Pancreas (tissue), 10 donors: ENCODE measurements around the gene ANKRD13C. TPM values are rescaled to one million over a fixed set of nuclear protein-coding genes. Genes with fewer than 3 reads are reported as not detected.
A peak's percentile ranks its signal among the peaks of the same experiment; 100 is the strongest.

Source experiments
- ATAC-seq, 4 donors: fragments of 200-7000 bp; cut with Tn5 transposase; one replicate each; pipeline versions ENCODE4 v1.8.0 to v1.9.1; 2020; ENCODE audit warnings: mild to moderate bottlenecking in 4 of 4, moderate library complexity in 4 of 4
- DNase-seq, 6 donors: peaks; one replicate each; pipeline ENCODE4 v3.0.0-alpha.2; 2020
- FAIRE-seq: peaks from 2 replicates; lab custom pipeline; 2012; peaks lifted over from hg19 to GRCh38; lab: Jason Lieb, UNC
- H3K27ac ChIP-seq, 4 donors: fragments of 200-600 bp; sonication (generic); 1 replicate in 3 of 4; 2 replicates in 1 of 4; pipeline versions ENCODE4 v1.5.0 to v1.8.0; 2020
- H3K27me3 ChIP-seq, 4 donors: fragments of 200-600 bp; one replicate each; pipeline ENCODE4 v1.8.0; 2021
- H3K36me3 ChIP-seq, 3 donors: fragments of 200-600 bp; sonication (generic) in 1 of 3; one replicate each; pipeline versions ENCODE4 v1.5.0 to v1.8.0; 2020 to 2021
- H3K4me1 ChIP-seq, 3 donors: fragments of 200-600 bp; one replicate each; pipeline ENCODE4 v1.8.0; 2021
- H3K4me3 ChIP-seq, 4 donors: fragments of 200-600 bp; sonication (generic) in 2 of 4; one replicate each; pipeline versions ENCODE4 v1.5.0 to v1.8.0; 2020 to 2021
- H3K9me3 ChIP-seq, 4 donors: fragments of 200-600 bp; one replicate each; pipeline ENCODE4 v1.8.0; 2021
- WGBS, 2 donors: extraction: QIAGEN DNeasy Blood & Tissue Kit; methylation state at CpG; one replicate each; pipeline ENCODE4 v1.1.7; 2013; 5-methylcytosine and 5-hydroxymethylcytosine counted together
- intact Hi-C, 3 donors: fragments of 100-400 bp; cut with DNase I; formaldehyde crosslinking; loops; one replicate each; pipeline versions ENCODE4 v1.11.1 to v1.14.2; 2022
- polyA plus RNA-seq, 2 donors: library from polyadenylated mRNA; stranded (reverse); fragments of 200-250 nt; gene quantifications; one replicate each; pipeline ENCODE4 v1.2.3, GENCODE V29; 2013
- total RNA-seq, 6 donors: library from RNA; stranded (reverse); fragmentation: NEBNext Ultra II Directional in 4 of 6; extraction: Animal tissue kit (Norgen Biotek cat#: 25700) in 4 of 6; gene quantifications; one replicate each; pipeline versions ENCODE4 v1.2.1 to v1.2.4, GENCODE V29; 2021 to 2023
- TF ChIP-seq, protein P1 (sequence below), 4 donors: fragments of 200-600 bp; sonication (generic) in 3 of 4; IDR thresholded peaks; one replicate each; pipeline versions ENCODE4 v1.5.0 to v1.8.0; 2021; ENCODE audit warnings: antibody characterized with exemption in 4 of 4
- donor health status: healthy with polysubstance abuse.
- donor health status: DM: no; HTN: no; CAD: no; lungs with moderate emphysema.
- donor health status: DM: no; HTN: no; CAD: no.
- donor health status: control.
- donor health status: control.
- donor health status: Bipolar disorder and iron deficiency.
- donor health status: DM: yes; HTN: yes; CAD: no.
- donor health status: DM: no; HTN: no; CAD: no.
- donor health status: DM: no; HTN: no; CAD: no.
- donor health status: DM: yes; HTN: yes; CAD: no.

The ANKRD13C gene
- total and polyA plus RNA-seq, 8 donors = 4.6 to 13.0 (median 8.1) TPM

DNA sequence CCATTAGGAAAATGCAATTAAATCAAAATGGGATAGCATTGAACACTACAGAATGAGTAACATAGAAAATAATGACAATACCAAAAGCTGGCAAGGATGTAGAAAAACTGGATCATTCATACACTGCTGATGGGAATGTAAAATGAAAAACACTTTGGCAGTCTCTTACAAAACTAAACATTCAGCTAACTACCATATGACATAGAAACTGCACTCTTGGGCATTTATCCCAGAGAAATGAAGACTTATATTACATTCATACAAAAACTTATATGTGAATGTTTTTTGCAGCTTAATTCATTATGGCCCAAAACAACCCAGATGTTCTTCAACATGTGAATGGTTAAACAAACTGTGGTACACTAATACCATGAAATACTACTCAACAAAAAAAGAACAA, 66.4 kb downstream of the ANKRD13C start:
- Histone ChIP-seq H3K27ac (no peak overlapping the region), H3K27me3 (no peaks in the 10 kb centered on the region), H3K36me3 (peaks cover 0 to 10% (median 7%) of the 10 kb centered on the region in 3 donors), H3K4me3 (no peak overlapping the region), H3K9me3 (no peaks in the 10 kb centered on the region), H3K4me1 (no peaks in the 10 kb centered on the region)
- FAIRE-seq (no peak), ATAC-seq (no peak), DNase-seq (no peak)
- intact Hi-C loops = no loop called here
- TF ChIP-seq, protein P1, sequence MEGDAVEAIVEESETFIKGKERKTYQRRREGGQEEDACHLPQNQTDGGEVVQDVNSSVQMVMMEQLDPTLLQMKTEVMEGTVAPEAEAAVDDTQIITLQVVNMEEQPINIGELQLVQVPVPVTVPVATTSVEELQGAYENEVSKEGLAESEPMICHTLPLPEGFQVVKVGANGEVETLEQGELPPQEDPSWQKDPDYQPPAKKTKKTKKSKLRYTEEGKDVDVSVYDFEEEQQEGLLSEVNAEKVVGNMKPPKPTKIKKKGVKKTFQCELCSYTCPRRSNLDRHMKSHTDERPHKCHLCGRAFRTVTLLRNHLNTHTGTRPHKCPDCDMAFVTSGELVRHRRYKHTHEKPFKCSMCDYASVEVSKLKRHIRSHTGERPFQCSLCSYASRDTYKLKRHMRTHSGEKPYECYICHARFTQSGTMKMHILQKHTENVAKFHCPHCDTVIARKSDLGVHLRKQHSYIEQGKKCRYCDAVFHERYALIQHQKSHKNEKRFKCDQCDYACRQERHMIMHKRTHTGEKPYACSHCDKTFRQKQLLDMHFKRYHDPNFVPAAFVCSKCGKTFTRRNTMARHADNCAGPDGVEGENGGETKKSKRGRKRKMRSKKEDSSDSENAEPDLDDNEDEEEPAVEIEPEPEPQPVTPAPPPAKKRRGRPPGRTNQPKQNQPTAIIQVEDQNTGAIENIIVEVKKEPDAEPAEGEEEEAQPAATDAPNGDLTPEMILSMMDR (IDR thresholded peaks at IDR 0.05) = no peak

DNA sequence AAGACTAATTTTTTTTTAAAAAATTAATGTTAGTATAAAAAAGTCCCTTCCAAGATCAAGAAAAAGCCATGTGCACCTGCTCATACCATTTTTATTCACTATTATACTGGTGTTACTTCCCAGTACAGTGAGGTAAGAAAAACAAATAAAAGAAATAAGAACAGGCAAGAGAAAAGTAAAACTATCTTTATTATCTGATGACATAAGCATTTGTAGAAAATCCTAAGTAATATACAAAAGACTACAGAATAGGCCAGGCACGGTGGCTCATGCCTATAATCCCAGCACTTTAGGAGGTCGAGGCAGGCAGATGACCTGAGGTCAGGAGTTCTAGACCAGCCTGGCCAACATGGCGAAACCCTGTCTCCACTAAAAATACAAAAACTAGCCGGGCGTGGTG, 68.1 kb downstream of the ANKRD13C start:
- H3K4me3 ChIP-seq = no peak overlapping the region
- TF ChIP-seq, protein P1 (IDR thresholded peaks at IDR 0.05) = no peak
- intact Hi-C loops = no loop called here
- ATAC-seq (no peak), DNase-seq (no peak), FAIRE-seq (no peak)
- H3K9me3 ChIP-seq = no peaks in the 10 kb centered on the region
- H3K36me3 ChIP-seq = peaks cover 0 to 6% (median under 1%) of the 10 kb centered on the region in 3 donors
- H3K4me1 ChIP-seq = no peaks in the 10 kb centered on the region
- WGBS, 2 donors = 69 to 98% methylated on average over 5 of the region's 5 CpGs
- H3K27me3 ChIP-seq = no peaks in the 10 kb centered on the region
- no peak overlapping the region for H3K27ac ChIP-seq

DNA sequence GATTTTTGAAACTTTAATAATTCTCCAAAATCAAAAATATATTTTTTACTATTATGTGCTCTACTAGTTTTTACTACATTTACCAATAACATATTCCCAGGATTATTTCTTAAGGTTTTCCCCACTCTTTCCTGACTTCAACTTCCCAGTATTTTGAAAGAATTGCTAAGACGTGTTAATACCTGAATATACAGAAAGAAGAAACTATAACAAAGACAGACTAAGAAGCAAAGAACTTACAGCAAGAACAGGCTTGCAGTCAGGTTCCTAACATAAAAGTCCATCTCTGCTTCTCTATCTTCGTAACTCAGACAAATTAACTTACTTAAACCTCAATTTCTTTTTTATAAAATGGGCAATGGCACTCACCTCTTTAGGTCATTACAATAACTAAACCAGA, 70.2 kb downstream of the ANKRD13C start:
- no peaks in the 10 kb centered on the region for H3K4me1 ChIP-seq
- H3K27me3 ChIP-seq = no peaks in the 10 kb centered on the region
- TF ChIP-seq, protein P1 (IDR thresholded peaks at IDR 0.05) = no peak
- WGBS, 2 donors = 93 to 95% methylated on average over 2 of the region's 2 CpGs
- no peak overlapping the region for H3K27ac ChIP-seq
- no peaks in the 10 kb centered on the region for H3K9me3 ChIP-seq
- ATAC-seq (no peak), DNase-seq (no peak), FAIRE-seq (no peak)
- intact Hi-C loops = no loop called here
- H3K4me3 ChIP-seq = no peak overlapping the region
- H3K36me3 ChIP-seq = no peaks in the 10 kb centered on the region

DNA sequence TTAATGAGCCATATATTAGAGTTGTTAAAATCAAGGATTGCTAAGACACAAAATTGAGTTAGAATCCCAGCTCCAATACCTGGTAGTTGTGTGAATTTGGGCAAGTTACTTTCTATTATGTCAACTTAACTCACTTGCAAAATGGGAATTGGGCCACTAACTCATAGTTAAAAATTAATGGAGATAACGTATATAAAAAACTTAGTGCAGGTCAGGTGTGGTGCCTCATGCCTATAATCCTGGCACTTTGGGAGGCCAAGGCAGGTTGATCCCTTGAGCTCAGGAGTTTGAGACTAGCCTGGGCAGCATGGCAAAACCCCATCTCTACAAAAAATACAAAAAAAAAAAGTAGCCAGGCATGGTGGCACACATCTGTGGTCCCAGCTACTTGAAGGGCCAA, 75.8 kb downstream of the ANKRD13C start:
- Histone ChIP-seq H3K36me3 (no peaks in the 10 kb centered on the region), H3K27me3 (no peaks in the 10 kb centered on the region), H3K4me1 (peaks cover 0 to 3% (median 0%) of the 10 kb centered on the region in 3 donors), H3K9me3 (no peaks in the 10 kb centered on the region), H3K4me3 (no peak overlapping the region), H3K27ac (no peak overlapping the region)
- FAIRE-seq = no peak
- TF ChIP-seq, protein P1 (IDR thresholded peaks at IDR 0.05) = no peak
- intact Hi-C loops = no loop called here
- ATAC-seq = peak in 3 of 4 donors; percentile 37 to 82 (median 73)
- no peak for DNase-seq
- WGBS, 2 donors = 31 to 34% methylated on average over 1 of the region's 1 CpG

DNA sequence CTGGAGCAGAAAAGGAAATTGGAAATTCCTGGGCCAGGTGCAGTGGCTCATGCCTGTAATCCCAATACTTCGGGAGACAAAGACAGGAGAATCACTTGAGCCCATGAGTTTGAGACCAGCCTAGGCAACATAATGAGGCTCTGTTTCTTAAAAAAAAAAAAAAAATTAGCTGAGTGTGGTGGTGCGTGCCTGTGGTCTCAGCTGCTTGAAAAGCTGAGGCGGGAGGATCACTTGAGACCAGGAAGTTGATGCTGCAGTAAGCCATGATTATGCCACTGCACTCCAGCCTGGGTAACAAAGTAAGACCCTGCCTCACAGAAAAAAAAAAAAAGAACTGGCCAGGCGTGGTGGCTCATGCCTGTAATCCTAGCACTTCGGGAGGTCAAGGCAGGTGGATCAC, 76.6 kb downstream of the ANKRD13C start:
- Histone ChIP-seq H3K36me3 (peaks cover 0 to 8% (median 0%) of the 10 kb centered on the region in 3 donors), H3K4me1 (peaks cover 0 to 3% (median 0%) of the 10 kb centered on the region in 3 donors), H3K27ac (no peak overlapping the region), H3K27me3 (no peaks in the 10 kb centered on the region), H3K9me3 (no peaks in the 10 kb centered on the region), H3K4me3 (no peak overlapping the region)
- intact Hi-C loops = no loop called here
- no peak for DNase-seq
- no peak for ATAC-seq
- FAIRE-seq = no peak
- 97 to 99% methylated on average over 5 of the region's 5 CpGs for WGBS, 2 donors
- TF ChIP-seq, protein P1 (IDR thresholded peaks at IDR 0.05) = no peak
